ENCODE measurements around the gene DNM3. TPM values are rescaled to one million over a fixed set of nuclear protein-coding genes. Genes with fewer than 3 reads are reported as not detected.

The DNM3 gene
- total and polyA plus RNA-seq, 2 of the 8 experiments (the other 6 are each of a cell fraction or from before 2014, with no cell fraction given), result 2.0 to 8.5 TPM

- peaks cover 0 to 5% (median 0%) of the 10 kb centered on the region in 4 experiments; a peak in 2 of 7 replicates for H3K4me1 ChIP-seq (replicated peaks in 1 of 4; ENCODE audit: control insufficient read depth in 3 of 4, insufficient read depth in 4 of 4, low read length in 3 of 4)
- H3K27ac ChIP-seq (ENCODE audit: low read depth, low read length), result no peak overlapping the region
- no peak overlapping the region for H2BK120ac ChIP-seq (replicated peaks; ENCODE audit: low read depth, low read length)
- H2AFZ ChIP-seq (ENCODE audit: low read length), result no peak overlapping the region
- H3K23me2 ChIP-seq (ENCODE audit: low read depth, low read length), result no peaks in the 10 kb centered on the region
- no peak overlapping the region for H2BK12ac ChIP-seq (ENCODE audit: low read depth, low read length)
- ChIA-PET POLR2A (ENCODE audit: partially characterized antibody) (no interaction called here), CTCF (ENCODE audit: partially characterized antibody) (interaction anchor here (0.7 to 1.6 kb wide), 2 partner anchors 10 to 101 kb away, joined by 3 to 4 read pairs; no protein-coding TSS in a partner anchor)
- H3K4me3 ChIP-seq (ENCODE audit: extremely low read depth in 1 of 4, insufficient read depth in 2 of 4, low read depth in 3 of 4, low read length in 4 of 4), result no peak overlapping the region
- H3K36me3 ChIP-seq (ENCODE audit: control insufficient read depth in 2 of 4, insufficient read depth in 4 of 4, low read length in 3 of 4), result no peaks in the 10 kb centered on the region
- H4K20me1 ChIP-seq (replicated peaks in 1 of 2; ENCODE audit: control insufficient read depth in 1 of 2, insufficient read depth in 2 of 2, low read length in 2 of 2), result no peaks in the 10 kb centered on the region
- H4K8ac ChIP-seq (ENCODE audit: extremely low read depth, insufficient read depth, low read length), result no peak overlapping the region
- H3K14ac ChIP-seq (ENCODE audit: insufficient read length), result no peak overlapping the region
- H3K4me2 ChIP-seq (ENCODE audit: insufficient read depth in 1 of 2, low read depth in 2 of 2, low read length in 2 of 2), result no peak overlapping the region
- no peak overlapping the region for H3K23ac ChIP-seq (ENCODE audit: insufficient read length)
- H3K79me1 ChIP-seq (ENCODE audit: low read depth, low read length), result no peaks in the 10 kb centered on the region
- no peaks in the 10 kb centered on the region for H3K27me3 ChIP-seq (replicated peaks in 1 of 4; ENCODE audit: control insufficient read depth in 3 of 4, extremely low read depth in 1 of 4, insufficient read depth in 3 of 4, low read length in 3 of 4)
- no peak overlapping the region for H4K5ac ChIP-seq (ENCODE audit: insufficient read length, low read depth, low read length)
- H2BK15ac ChIP-seq (ENCODE audit: low read length), result no peak overlapping the region
- no peak overlapping the region for H4K91ac ChIP-seq (replicated peaks; ENCODE audit: insufficient read length, low read length)
- no peak overlapping the region for H2AK5ac ChIP-seq (ENCODE audit: low read depth, low read length)
- FAIRE-seq (no peak), DNase-seq (ENCODE audit: low read depth in 1 of 2, low spot score in 2 of 2) (no peak)
- no peak overlapping the region for H3K9ac ChIP-seq (replicated peaks in 1 of 4; ENCODE audit: extremely low read depth in 1 of 4, low read depth in 3 of 4, low read length in 3 of 4)
- H2BK20ac ChIP-seq (ENCODE audit: low read length), result no peak overlapping the region
- H3K9me3 ChIP-seq (ENCODE audit: insufficient read depth in 2 of 2, low read depth in 1 of 2, low read length in 1 of 2), result no peaks in the 10 kb centered on the region
- no peak for TF ChIP-seq SAP30 (IDR thresholded peaks at IDR 0.05; ENCODE audit: insufficient read depth, insufficient replicate concordance, low read length)
- no peak for TF ChIP-seq BRCA1 (IDR thresholded peaks at IDR 0.05; ENCODE audit: low read depth, low read length)
- TF ChIP-seq SUZ12 (IDR thresholded peaks at IDR 0.05; ENCODE audit: low read length), result no peak
- no peak for TF ChIP-seq HDAC2 (IDR thresholded peaks at IDR 0.05; ENCODE audit: borderline replicate concordance in 1 of 2, low read depth in 2 of 2, low read length in 2 of 2)
- no peak for TF ChIP-seq KDM5A (IDR thresholded peaks at IDR 0.05; ENCODE audit: low read length)
- no peak for TF ChIP-seq KDM4A (IDR thresholded peaks at IDR 0.05; ENCODE audit: low read depth, low read length, severe bottlenecking)
- TF ChIP-seq JUND (IDR thresholded peaks at IDR 0.05; ENCODE audit: low read length), result no peak
- no peak for TF ChIP-seq CREB1 (IDR thresholded peaks at IDR 0.05)
- no peak for TF ChIP-seq RAD21 (IDR thresholded peaks at IDR 0.05 in 1 of 2, conservative IDR thresholded peaks at IDR 0.05 in 1 of 2; ENCODE audit: low read depth in 2 of 2, low read length in 2 of 2)
- TF ChIP-seq NRF1 (IDR thresholded peaks at IDR 0.05; ENCODE audit: low read depth, low read length), result no peak
- no peak for TF ChIP-seq CHD1 (IDR thresholded peaks at IDR 0.05; ENCODE audit: low read depth, low read length)
- no peak for TF ChIP-seq RNF2 (IDR thresholded peaks at IDR 0.05; ENCODE audit: borderline replicate concordance, low read depth, low read length, missing control alignments, poor library complexity, severe bottlenecking)
- TF ChIP-seq SIRT6 (IDR thresholded peaks at IDR 0.05; ENCODE audit: low read length), result no peak
- no peak for TF ChIP-seq NANOG (IDR thresholded peaks at IDR 0.05; ENCODE audit: insufficient read depth, low read depth, low read length, poor library complexity, severe bottlenecking)
- H3K4ac ChIP-seq (replicated peaks; ENCODE audit: insufficient read length, low read depth, low read length), result no peak overlapping the region
- H3K79me2 ChIP-seq (ENCODE audit: control insufficient read depth in 1 of 2, insufficient read depth in 2 of 2, low read length in 2 of 2), result no peaks in the 10 kb centered on the region
- no peak overlapping the region for H3K56ac ChIP-seq (replicated peaks; ENCODE audit: insufficient read length, low read depth, low read length)
- no peak overlapping the region for H2BK5ac ChIP-seq (ENCODE audit: low read depth, low read length)
- H3K18ac ChIP-seq (ENCODE audit: extremely low read depth, low read length), result no peak overlapping the region
Measured at GRCh38 chr1:172140591-172140990, 299.3 kb downstream of the DNM3 start.

Data from H1 (cell line).